IPS-20b (cell line): ENCODE data around the gene UCHL5.

ENCODE experiments used
- H3K27ac ChIP-seq: one replicate; pipeline ENCODE4 v1.5.1; 2013; ENCODE audit warnings: low read length
- H3K27me3 ChIP-seq: 2 replicates; pipeline ENCODE4 v1.6.1; 2013; ENCODE audit warnings: mild to moderate bottlenecking, low read length, inconsistent platforms; ENCODE audit not compliant: insufficient read depth
- H3K36me3 ChIP-seq: 2 replicates; pipeline ENCODE4 v1.6.1; 2013; ENCODE audit warnings: low read depth, mild to moderate bottlenecking, inconsistent platforms, low read length, moderate library complexity; ENCODE audit not compliant: insufficient read depth
- H3K4me1 ChIP-seq: 2 replicates; pipeline ENCODE4 v1.6.1; 2013; ENCODE audit warnings: mild to moderate bottlenecking, control low read depth, inconsistent platforms, low read length, moderate library complexity; ENCODE audit not compliant: insufficient read depth
- H3K4me3 ChIP-seq: 2 replicates; pipeline ENCODE4 v1.5.1; 2013; ENCODE audit warnings: mild to moderate bottlenecking, low read length, inconsistent platforms
- H3K9ac ChIP-seq: 2 replicates; pipeline ENCODE4 v1.6.1; 2013; ENCODE audit warnings: low read depth, mild to moderate bottlenecking, inconsistent platforms, low read length, moderate library complexity
- H3K9me3 ChIP-seq: 2 replicates; pipeline ENCODE4 v1.6.1; 2013; ENCODE audit warnings: mild to moderate bottlenecking, low read depth, low read length, inconsistent platforms; ENCODE audit not compliant: insufficient read depth

Gene UCHL5

DNA sequence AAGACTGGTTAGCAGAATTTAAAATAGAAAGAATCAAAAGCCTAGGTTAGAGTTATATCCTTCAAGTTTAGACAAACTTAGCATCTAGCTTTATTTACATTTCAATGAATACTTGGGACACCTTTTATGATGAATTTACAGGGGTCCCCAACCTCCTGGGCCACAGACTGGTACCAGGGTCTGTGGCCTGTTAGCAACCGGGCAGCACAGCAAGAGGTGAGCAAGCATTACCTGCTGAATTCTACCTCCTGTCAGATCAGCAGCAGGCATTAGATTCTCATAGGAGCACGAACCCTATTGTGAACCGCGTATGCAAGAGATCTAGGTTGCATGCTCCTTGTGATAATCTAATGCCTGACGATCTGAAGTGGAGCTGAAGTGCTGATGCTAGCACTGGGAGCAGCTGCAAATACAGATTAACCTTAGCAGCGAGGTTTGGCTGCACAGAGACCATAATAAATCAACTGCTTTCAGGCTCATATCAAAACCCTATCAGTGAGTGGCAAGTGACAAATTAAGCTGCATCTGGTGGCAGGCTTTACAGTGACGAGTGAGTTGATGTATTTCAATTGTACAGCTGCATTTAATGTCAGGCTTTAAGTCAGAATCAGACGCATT is 82.0 kb downstream of the UCHL5 start:
- Histone ChIP-seq H3K4me1 (peaks cover 16% of the 10 kb centered on the region; the same call in 1 of the 2 replicates), H3K4me3 (no peak overlapping the region), H3K27ac (no peak overlapping the region), H3K36me3 (no peaks in the 10 kb centered on the region), H3K9ac (no peak overlapping the region), H3K27me3 (no peaks in the 10 kb centered on the region), H3K9me3 (no peaks in the 10 kb centered on the region; the same call in 1 of the 2 replicates)

DNA sequence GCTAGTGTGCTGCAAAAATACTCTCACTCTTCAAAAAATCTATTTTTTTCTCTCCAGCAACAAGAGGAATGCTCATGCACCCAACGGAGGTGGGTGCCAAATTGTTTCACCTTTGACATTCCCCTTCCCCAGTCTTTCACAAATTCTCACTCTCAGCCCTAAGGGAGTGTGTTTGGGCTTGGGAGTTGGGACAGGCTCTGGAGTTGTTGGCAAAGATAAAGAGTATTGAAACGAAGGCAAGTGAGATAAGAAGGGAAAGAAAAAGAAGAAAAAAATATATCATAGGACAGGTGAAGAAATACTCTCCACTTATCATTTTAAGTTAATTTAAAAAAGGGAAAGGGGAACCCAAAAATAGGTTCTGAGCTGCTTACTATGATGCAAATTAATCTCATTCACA is 82.6 kb downstream of the UCHL5 start:
- Histone ChIP-seq H3K27ac (no peak overlapping the region), H3K9ac (no peak overlapping the region), H3K36me3 (no peaks in the 10 kb centered on the region), H3K27me3 (no peaks in the 10 kb centered on the region), H3K9me3 (no peaks in the 10 kb centered on the region; the same call in 1 of the 2 replicates), H3K4me3 (no peak overlapping the region), H3K4me1 (peaks cover 16% of the 10 kb centered on the region; the same call in 1 of the 2 replicates)

DNA sequence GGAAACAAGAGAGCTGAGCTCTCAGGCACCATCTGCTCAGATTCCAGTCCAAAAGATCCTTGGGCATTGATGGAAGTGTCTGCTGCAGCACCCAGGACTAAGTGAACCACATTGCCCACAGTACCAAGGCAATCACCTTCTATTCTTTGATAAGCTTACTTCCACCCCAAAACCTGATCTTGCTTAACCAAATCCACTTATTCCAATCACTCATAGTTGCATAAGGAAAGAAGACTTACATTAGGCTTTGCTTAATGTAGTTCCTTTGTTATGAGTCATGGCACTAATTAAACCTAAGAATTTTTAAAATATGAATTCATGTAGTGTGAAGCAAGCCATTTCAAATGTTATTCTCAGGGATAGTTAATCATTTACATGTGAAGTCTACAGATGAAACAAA is 84.5 kb downstream of the UCHL5 start:
- no peak overlapping the region for H3K4me3 ChIP-seq
- no peak overlapping the region for H3K27ac ChIP-seq
- no peaks in the 10 kb centered on the region for H3K36me3 ChIP-seq
- H3K9me3 ChIP-seq, result no peaks in the 10 kb centered on the region; the same call in 1 of the 2 replicates
- no peaks in the 10 kb centered on the region for H3K27me3 ChIP-seq
- H3K9ac ChIP-seq, result no peak overlapping the region
- peaks cover 16% of the 10 kb centered on the region; the same call in 1 of the 2 replicates for H3K4me1 ChIP-seq

DNA sequence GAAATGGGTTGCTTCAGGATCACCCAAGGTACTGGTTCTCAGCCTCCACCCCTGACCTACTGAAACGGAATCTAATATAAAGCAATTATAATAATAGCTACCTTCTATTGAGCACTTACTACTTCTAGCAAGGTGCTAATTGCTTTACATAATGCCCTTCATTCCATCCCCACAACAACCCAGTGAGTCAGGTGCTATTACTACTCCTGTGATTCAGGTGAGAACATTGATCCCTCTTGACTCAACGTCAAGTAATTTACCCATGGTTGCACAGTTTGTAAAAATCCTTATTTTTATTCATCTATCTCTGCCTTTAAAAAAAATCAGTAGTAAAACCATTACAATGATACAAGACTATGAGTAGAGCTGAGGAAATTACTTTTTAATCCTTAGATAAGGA is 85.2 kb downstream of the UCHL5 start:
- Histone ChIP-seq H3K4me3 (no peak overlapping the region), H3K9ac (no peak overlapping the region), H3K36me3 (no peaks in the 10 kb centered on the region), H3K27ac (no peak overlapping the region), H3K9me3 (no peaks in the 10 kb centered on the region; the same call in 1 of the 2 replicates), H3K27me3 (no peaks in the 10 kb centered on the region), H3K4me1 (peaks cover 16% of the 10 kb centered on the region; the same call in 1 of the 2 replicates)

DNA sequence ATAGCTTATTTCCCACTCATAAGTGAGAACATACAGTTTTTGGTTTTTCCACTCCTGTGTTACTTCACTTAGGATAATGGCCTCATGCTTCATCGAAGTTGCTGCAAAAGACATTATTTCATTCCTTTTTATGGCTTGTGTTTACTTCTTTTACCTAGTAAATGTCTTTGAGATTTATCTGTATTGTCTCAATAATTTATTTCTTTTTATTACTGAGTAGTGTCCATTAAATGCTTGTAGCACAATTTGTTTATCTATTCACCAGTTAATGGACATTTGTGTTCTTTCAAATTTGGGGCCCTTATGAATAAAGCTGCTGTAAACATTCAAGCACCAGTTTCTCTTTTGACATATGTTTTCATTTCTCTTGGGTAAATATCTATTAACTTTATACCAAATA is 86.0 kb downstream of the UCHL5 start:
- no peak overlapping the region for H3K9ac ChIP-seq
- no peak overlapping the region for H3K4me3 ChIP-seq
- H3K27me3 ChIP-seq, result no peaks in the 10 kb centered on the region
- no peaks in the 10 kb centered on the region for H3K36me3 ChIP-seq
- H3K27ac ChIP-seq, result no peak overlapping the region
- H3K4me1 ChIP-seq, result peaks cover 15% of the 10 kb centered on the region; the same call in 1 of the 2 replicates
- H3K9me3 ChIP-seq, result no peaks in the 10 kb centered on the region

DNA sequence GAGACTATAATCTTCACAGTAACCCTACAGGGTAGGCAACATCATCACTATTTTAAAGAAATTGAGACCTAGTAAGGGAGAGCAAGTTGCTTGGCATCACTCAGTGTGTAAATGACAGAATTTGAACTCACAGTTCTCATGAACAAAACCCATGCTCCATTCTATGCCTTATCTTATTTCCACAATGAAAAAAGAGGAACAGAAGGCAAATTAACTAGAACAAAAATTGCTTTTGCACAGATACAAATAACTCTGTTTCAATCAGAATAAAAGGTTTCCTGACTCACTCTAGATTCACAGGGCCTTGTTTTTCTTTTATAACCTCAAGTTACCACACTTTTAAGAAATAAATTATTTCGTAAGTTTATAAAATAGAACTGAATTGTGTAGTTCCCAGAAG is 90.1 kb downstream of the UCHL5 start:
- Histone ChIP-seq H3K27ac (no peak overlapping the region), H3K9me3 (no peaks in the 10 kb centered on the region), H3K4me3 (no peak overlapping the region), H3K27me3 (no peaks in the 10 kb centered on the region), H3K4me1 (no peaks in the 10 kb centered on the region), H3K36me3 (no peaks in the 10 kb centered on the region), H3K9ac (no peak overlapping the region)

DNA sequence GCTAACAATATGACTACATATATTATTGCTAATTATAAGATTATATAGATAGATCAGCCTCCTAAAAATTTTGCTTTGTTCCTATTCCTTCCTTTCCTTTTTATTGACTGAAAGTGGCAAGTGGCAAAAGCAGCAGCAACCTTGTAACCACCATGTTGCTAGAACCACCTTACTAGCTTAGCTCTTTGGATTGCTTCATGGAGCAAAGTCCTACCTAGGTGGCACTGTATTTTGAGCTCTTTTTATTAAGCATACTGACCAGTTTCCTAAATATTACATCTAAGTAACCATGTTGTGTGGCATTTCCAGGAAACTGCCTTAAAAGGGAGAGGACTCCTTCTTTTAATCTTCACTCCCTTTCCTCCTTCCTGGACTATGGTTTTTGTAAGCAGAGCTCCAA is 90.8 kb downstream of the UCHL5 start:
- H3K27me3 ChIP-seq, result no peaks in the 10 kb centered on the region
- H3K4me1 ChIP-seq, result no peaks in the 10 kb centered on the region
- H3K36me3 ChIP-seq, result no peaks in the 10 kb centered on the region
- H3K9me3 ChIP-seq, result no peaks in the 10 kb centered on the region
- H3K27ac ChIP-seq, result no peak overlapping the region
- no peak overlapping the region for H3K9ac ChIP-seq
- H3K4me3 ChIP-seq, result no peak overlapping the region

DNA sequence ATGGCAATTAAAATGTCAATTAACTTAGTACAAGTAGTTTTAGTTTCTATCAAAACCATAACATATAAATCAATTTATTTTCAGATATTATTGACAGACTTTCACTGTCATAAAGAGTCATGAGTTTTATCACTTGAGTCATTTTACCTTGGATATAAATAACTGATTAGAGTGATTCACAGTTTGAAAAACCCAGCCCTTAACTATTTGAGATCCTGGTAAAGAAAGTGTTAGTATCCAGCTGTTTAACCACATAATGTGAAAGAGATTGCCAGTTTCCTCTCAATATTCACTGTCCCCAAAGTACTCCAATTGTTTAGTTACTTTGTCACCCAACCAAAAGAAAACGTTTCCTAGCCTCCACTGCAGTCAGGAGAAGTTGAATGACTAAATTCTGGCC is 91.3 kb downstream of the UCHL5 start:
- H3K36me3 ChIP-seq, result no peaks in the 10 kb centered on the region
- no peak overlapping the region for H3K4me3 ChIP-seq
- no peaks in the 10 kb centered on the region for H3K27me3 ChIP-seq
- no peak overlapping the region for H3K27ac ChIP-seq
- no peak overlapping the region for H3K9ac ChIP-seq
- H3K9me3 ChIP-seq, result no peaks in the 10 kb centered on the region
- H3K4me1 ChIP-seq, result no peaks in the 10 kb centered on the region

DNA sequence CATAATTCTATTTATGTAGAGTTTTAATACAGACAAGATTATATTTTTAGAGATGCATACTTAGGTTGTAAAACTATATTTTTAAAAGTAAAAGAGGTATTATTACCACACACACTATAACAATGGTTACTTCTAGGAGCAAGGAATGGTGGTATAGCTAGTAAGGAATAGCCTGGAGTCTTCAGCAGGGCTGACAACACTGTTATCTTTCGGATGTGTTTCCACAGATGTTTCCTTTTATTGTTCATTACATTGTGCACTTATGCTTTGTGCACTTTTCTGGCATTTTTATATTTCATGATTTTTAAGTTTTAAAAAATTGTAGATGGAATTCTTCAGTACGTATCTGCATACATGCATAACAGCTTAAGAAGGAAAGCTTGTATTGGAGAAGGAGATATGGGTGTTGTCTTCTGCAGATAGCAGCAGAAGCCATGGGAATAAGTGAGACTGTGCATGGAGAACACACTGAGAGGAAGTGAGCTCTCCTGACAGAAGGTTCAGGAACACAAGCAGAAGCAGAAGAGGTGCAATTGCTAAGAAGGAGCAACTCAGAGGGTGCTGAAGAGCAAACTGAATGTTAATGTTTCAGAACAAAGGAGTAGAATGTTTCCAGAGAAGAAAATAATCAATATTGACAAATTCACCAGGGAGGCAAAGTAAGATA is 91.8 kb downstream of the UCHL5 start:
- H3K27ac ChIP-seq, result no peak overlapping the region

DNA sequence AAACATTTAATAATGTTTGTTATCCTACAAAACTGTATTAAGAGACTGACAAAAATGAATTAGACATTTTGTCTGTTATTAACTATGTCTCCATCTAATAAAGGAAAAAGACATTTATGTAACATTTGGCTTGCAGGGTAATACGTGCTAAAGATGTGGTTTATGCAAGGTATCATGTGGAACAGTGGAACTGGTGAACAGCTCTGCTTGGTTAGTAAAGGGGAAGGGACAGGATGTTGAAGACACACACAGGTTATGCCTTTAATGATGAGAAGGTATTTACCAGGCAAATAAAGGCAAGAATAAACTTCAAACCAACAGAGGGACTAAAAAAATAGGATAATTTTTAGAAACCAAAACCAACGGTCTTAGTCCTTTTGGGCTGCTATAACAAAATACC is 93.1 kb downstream of the UCHL5 start:
- Histone ChIP-seq H3K4me1 (no peaks in the 10 kb centered on the region), H3K27ac (no peak overlapping the region), H3K9me3 (no peaks in the 10 kb centered on the region), H3K36me3 (no peaks in the 10 kb centered on the region), H3K4me3 (no peak overlapping the region), H3K27me3 (no peaks in the 10 kb centered on the region), H3K9ac (no peak overlapping the region)

More for the DNA sequence above, 91.8 kb downstream of the UCHL5 start:
- no peak overlapping the region for H3K9ac ChIP-seq
- no peaks in the 10 kb centered on the region for H3K27me3 ChIP-seq
- no peaks in the 10 kb centered on the region for H3K4me1 ChIP-seq
- no peaks in the 10 kb centered on the region for H3K36me3 ChIP-seq
- H3K4me3 ChIP-seq, result no peak overlapping the region
- H3K9me3 ChIP-seq, result no peaks in the 10 kb centered on the region

DNA sequence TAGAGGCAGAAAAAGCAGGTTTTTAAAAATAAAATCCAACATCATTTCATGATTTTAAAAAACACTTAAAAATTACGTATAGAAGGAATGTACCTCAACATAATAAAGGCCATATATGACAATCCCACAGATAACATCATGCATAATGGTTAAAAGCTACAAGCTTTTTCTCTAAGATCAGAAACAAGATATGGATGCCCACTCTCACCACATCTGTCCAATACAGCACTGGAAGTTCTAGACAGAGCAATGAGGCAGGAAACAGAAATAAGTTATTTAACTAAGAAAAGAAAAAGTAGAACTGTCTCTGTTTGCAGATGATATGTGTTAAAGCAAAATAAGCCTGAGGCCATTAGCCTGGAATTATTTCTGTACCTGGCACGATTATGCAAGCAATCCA is 96.3 kb downstream of the UCHL5 start:
- Histone ChIP-seq H3K9me3 (no peaks in the 10 kb centered on the region), H3K9ac (no peak overlapping the region), H3K27ac (no peak overlapping the region), H3K4me1 (no peaks in the 10 kb centered on the region), H3K4me3 (no peak overlapping the region), H3K27me3 (no peaks in the 10 kb centered on the region), H3K36me3 (no peaks in the 10 kb centered on the region)
